ENCODE data around the gene RAI14. TPM values are rescaled to one million over a fixed set of nuclear protein-coding genes. Genes with fewer than 3 reads are reported as not detected.
"Not testable (repeated sequence)": the region's sequence is repeated elsewhere in the genome, so short reads cannot be mapped to it uniquely, and the experiment has no call there.

RAI14 gene
- total RNA-seq, 1 donor from 2014 or later, result 127 TPM

GRCh38 chr5:34722183-34722582, 66.1 kb downstream of the RAI14 start:
- Mint-ChIP-seq H3K9me3 (ENCODE audit: unreplicated experiment) (peaks cover 6% of the 10 kb centered on the region), H3K4me3 (ENCODE audit: unreplicated experiment) (no peak overlapping the region), H3K27ac (ENCODE audit: unreplicated experiment) (no peak overlapping the region), H3K36me3 (ENCODE audit: low read depth, unreplicated experiment) (peaks cover 18% of the 10 kb centered on the region), H3K27me3 (ENCODE audit: unreplicated experiment) (no peaks in the 10 kb centered on the region), H3K4me1 (ENCODE audit: unreplicated experiment) (peaks cover 20% of the 10 kb centered on the region)
- no peak for DNase-seq (ENCODE audit: low spot score)
- no peak for TF ChIP-seq CTCF (IDR thresholded peaks at IDR 0.05; ENCODE audit: unreplicated experiment)

- no peak for DNase-seq (ENCODE audit: low spot score)
- no peaks in the 10 kb centered on the region for H3K27me3 Mint-ChIP-seq (ENCODE audit: unreplicated experiment)
- H3K27ac Mint-ChIP-seq (ENCODE audit: unreplicated experiment), result no peak overlapping the region
- no peak for TF ChIP-seq CTCF (IDR thresholded peaks at IDR 0.05; ENCODE audit: unreplicated experiment)
- H3K9me3 Mint-ChIP-seq (ENCODE audit: unreplicated experiment), result peaks cover 6% of the 10 kb centered on the region
- H3K4me1 Mint-ChIP-seq (ENCODE audit: unreplicated experiment), result no peaks in the 10 kb centered on the region
- H3K36me3 Mint-ChIP-seq (ENCODE audit: low read depth, unreplicated experiment), result peaks cover 27% of the 10 kb centered on the region
- H3K4me3 Mint-ChIP-seq (ENCODE audit: unreplicated experiment), result no peak overlapping the region
These were observed 68.6 kb downstream of the RAI14 start for GRCh38 chr5:34724741-34725140.

- H3K27me3 Mint-ChIP-seq (ENCODE audit: unreplicated experiment); H3K27ac Mint-ChIP-seq (ENCODE audit: unreplicated experiment); DNase-seq (ENCODE audit: low spot score); H3K4me1 Mint-ChIP-seq (ENCODE audit: unreplicated experiment); H3K9me3 Mint-ChIP-seq (ENCODE audit: unreplicated experiment): not testable (repeated sequence)
- Mint-ChIP-seq H3K36me3 (ENCODE audit: low read depth, unreplicated experiment) (peaks cover 27% of the 10 kb centered on the region), H3K4me3 (ENCODE audit: unreplicated experiment) (peak overlapping the region; percentile 19)
These were observed 71.1 kb downstream of the RAI14 start for GRCh38 chr5:34727166-34727749.

GRCh38 chr5:34728236-34728635, 72.1 kb downstream of the RAI14 start:
- Mint-ChIP-seq H3K27ac (ENCODE audit: unreplicated experiment) (no peak overlapping the region), H3K4me1 (ENCODE audit: unreplicated experiment) (no peaks in the 10 kb centered on the region), H3K9me3 (ENCODE audit: unreplicated experiment) (peaks cover 6% of the 10 kb centered on the region), H3K4me3 (ENCODE audit: unreplicated experiment) (peak overlapping the region; percentile 37), H3K36me3 (ENCODE audit: low read depth, unreplicated experiment) (peaks cover 28% of the 10 kb centered on the region), H3K27me3 (ENCODE audit: unreplicated experiment) (no peaks in the 10 kb centered on the region)
- no peak for DNase-seq (ENCODE audit: low spot score)
- TF ChIP-seq CTCF (IDR thresholded peaks at IDR 0.05; ENCODE audit: unreplicated experiment), result no peak

GRCh38 chr5:34731435-34732232, 75.5 kb downstream of the RAI14 start:
- no peak for TF ChIP-seq CTCF (IDR thresholded peaks at IDR 0.05; ENCODE audit: unreplicated experiment)
- no peaks in the 10 kb centered on the region for H3K4me1 Mint-ChIP-seq (ENCODE audit: unreplicated experiment)
- peaks cover 25% of the 10 kb centered on the region for H3K36me3 Mint-ChIP-seq (ENCODE audit: low read depth, unreplicated experiment)
- H3K27ac Mint-ChIP-seq (ENCODE audit: unreplicated experiment), result no peak overlapping the region
- H3K4me3 Mint-ChIP-seq (ENCODE audit: unreplicated experiment), result no peak overlapping the region
- no peak for DNase-seq (ENCODE audit: low spot score)
- peaks cover 6% of the 10 kb centered on the region for H3K9me3 Mint-ChIP-seq (ENCODE audit: unreplicated experiment)
- no peaks in the 10 kb centered on the region for H3K27me3 Mint-ChIP-seq (ENCODE audit: unreplicated experiment)
